Left cardiac atrium (tissue), 4 donors: ENCODE measurements around the gene SIGLECL1. TPM values are rescaled to one million over a fixed set of nuclear protein-coding genes. Genes with fewer than 3 reads are reported as not detected.
A peak's percentile ranks its signal among the peaks of the same experiment; 100 is the strongest.

ENCODE experiments used
- ATAC-seq, 2 donors: fragments of 200-7000 bp; cut with Tn5 transposase; one replicate each; pipeline ENCODE4 v1.9.1; 2020; ENCODE audit warnings: mild to moderate bottlenecking in 2 of 2, moderate library complexity in 2 of 2
- DNase-seq: peaks from one replicate; pipeline ENCODE4 v3.0.0-alpha.2; 2020
- intact Hi-C, 2 donors: fragments of 100-400 bp; cut with DNase I; formaldehyde crosslinking; loops; one replicate each; pipeline versions ENCODE4 v1.14.1 to v1.15.1; 2022 to 2023
- total RNA-seq, 2 donors: library from RNA; stranded (reverse); fragmentation: NEBNext Ultra II Directional; extraction: Animal tissue kit (Norgen Biotek cat#: 25700); gene quantifications; one replicate each; pipeline ENCODE4 v1.2.1, GENCODE V29; 2021
- donor health status: DM: no; HTN: yes; CAD: no.
- donor health status: DM: no; HTN: yes; CAD: no; lungs with severe emphysema.
- donor health status: DM: yes; HTN: yes; CAD: no.
- donor health status: Dilated cardiomyopathy.

SIGLECL1 gene
- total RNA-seq, 2 donors from 2014 or later: not detected

- intact Hi-C loops: no loop called here
- ATAC-seq: no peak
- DNase-seq: no peak
Measured at GRCh38 chr19:51247972-51248590, 2.8 kb upstream of the SIGLECL1 start.

- ATAC-seq (no peak), DNase-seq (no peak)
- intact Hi-C loops: no loop called here
Measured at GRCh38 chr19:51251468-51251820, 564 bp downstream of the SIGLECL1 start.

DNA sequence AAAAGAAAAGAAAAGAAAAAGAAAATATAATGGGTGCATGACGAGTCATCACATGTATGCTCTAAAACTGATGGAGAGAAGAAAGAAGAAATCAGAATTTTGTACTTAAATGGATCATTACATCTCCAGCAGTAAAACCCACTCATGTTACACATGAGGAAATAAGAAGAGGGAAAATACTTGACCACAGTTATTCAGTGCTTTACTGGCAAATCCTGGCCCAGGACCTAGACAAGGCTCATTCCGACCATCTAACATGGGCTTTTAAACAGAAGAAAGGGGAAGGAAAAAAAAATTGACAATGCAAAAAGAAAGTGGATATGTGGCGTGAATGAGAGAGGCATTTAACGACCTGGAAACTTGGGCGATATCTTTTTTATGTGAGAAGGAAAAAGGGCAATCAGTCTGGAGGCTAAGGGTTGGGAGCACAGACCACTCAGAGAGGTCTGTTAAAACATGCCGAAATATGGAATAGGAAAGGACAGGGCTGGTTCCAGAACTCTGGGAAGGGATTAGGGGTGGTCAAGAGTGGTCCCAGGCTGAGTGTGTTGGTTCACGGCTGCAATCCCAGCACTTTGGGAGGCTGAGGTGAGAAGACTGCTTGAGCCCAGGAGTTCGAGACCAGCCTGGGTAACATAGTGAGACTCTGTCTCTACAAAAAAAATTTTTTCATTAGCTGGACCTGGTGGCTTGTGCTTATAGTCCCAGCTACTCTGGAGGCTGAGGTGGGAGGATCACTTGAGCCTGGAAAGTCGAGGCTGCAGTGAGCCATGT, 1.6 kb downstream of the SIGLECL1 start:
- no peak for ATAC-seq

GRCh38 chr19:51253088-51253806, 2.4 kb downstream of the SIGLECL1 start:
- ATAC-seq (no peak), DNase-seq (no peak)
- intact Hi-C loops: no loop called here

More for the DNA sequence above, 1.6 kb downstream of the SIGLECL1 start:
- no peak for DNase-seq
- intact Hi-C loops: no loop called here

GRCh38 chr19:51256155-51256625, 5.3 kb downstream of the SIGLECL1 start:
- no peak for ATAC-seq
- intact Hi-C loops: no loop called here
- no peak for DNase-seq

GRCh38 chr19:51257471-51257870, 6.6 kb downstream of the SIGLECL1 start:
- intact Hi-C loops: no loop called here
- DNase-seq (no peak), ATAC-seq (no peak)

DNA sequence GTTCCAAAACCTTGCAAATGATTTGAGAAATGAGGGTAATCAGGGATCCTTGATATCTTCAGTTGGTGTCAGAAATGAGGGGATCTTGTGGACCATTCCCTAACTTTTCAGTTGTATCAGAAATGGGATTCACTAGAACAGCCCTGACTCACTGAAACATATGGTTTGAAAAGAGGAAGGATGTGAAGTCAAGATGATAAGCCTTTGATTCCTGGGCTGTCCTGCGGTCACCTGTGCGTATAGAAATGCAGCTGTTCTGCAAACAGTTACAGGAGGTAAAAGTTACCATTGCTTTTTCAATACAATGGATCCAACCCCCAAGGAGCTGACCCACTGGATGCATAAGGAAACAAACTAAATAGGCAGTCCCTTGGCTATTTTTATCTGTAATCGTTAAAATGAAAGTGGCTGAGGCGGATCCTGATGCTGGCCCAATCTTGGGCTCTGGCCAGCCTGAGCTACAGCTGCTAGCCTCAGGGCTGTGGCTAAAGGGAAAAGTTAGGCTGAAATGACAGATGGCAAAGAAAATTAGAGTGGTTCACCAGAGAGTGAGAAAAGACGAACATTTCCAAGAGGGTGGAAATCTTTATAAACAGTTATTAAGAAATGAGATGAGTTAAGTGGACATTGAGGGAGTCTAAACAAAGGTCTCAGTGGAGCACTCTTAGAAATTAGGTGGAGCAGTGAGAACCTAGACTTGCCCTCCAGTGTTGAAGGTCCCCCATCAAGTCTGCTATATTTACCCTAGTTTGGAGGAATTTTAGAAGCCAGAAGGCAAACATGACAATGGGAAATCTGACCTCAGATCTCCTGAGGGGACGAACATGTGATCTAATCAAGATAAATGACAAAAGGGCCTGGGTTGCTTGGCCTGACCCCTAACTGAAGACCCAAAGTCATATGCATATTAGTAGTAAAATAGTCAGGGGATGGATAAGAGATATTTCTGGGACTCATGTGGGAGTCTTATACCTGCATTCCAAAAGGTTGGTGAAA, 7.6 kb downstream of the SIGLECL1 start:
- DNase-seq (no peak), ATAC-seq (no peak)
- intact Hi-C loops: loop anchor here in 1 of 2 donors (2.0 kb wide), 1 partner anchor 32 kb away; no protein-coding TSS in a partner anchor

DNA sequence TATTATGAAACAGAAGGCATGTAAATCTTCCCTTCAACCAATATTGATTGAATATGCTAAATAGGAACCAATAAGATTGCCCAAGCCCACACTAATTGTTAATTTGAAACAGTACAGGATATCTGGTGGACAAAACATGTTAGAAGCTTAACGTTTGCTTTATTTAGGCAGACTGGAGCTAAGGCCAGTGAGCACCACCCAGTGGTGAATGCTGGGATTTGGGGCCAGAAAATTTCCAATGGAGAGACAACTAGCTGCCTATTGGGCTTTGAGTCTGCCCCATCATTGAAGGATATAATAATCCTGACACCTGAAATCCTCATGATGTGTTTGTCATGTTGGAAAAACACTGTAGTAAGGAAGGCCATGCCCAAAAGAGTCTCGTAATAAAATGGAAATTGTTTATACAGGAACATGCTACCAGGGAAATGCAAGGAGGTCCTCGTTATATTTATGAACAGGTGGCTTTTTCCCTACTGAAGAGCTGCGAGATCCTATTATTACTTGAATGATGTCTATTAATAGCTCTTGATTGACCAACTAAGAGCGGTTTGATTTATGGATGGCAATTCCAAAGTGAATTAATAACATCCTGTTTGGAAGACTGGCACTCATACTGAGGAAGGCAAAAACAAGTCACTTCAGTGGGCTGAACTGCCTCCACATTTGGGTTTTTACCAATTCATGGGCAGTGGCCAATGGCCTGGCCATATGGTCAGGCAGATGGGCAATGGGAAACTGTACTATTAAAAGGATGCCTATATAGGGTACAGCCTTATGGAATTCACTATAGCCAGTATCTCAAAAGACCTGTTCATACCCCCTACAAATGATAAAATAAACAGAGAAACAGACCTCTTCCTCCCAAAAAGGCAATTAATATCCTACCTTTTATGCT, 8.7 kb downstream of the SIGLECL1 start:
- no peak for DNase-seq
- intact Hi-C loops: loop anchor here in 1 of 2 donors (2.0 kb wide), 1 partner anchor 31 kb away; no protein-coding TSS in a partner anchor
- ATAC-seq: peak in 1 of 2 donors; percentile 47

- intact Hi-C loops: no loop called here
- DNase-seq (no peak), ATAC-seq (no peak)
Measured at GRCh38 chr19:51263808-51264207, 12.9 kb downstream of the SIGLECL1 start.

DNA sequence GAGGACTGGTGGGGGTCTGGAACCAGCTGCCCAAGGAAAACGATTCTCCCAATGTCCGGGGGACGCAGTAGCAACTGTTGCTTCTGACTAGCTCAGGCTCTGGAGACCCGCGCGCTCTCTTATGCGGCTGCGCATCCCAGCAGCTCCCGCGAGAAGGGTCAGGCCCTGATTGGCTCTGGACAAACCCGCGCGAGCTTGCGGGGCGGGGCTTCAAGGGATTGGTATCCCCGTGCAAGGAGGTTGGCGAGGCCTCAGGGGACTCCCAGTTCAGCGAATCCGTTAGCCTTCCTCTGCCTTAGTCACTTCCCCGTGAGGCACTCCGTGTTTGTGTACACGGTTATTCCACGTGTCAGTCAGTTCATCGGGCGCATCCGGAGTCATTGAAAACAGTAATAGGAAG, 20.2 kb downstream of the SIGLECL1 start:
- intact Hi-C loops: no loop called here
- ATAC-seq: no peak
- DNase-seq: no peak

- DNase-seq (no peak), ATAC-seq (no peak)
- intact Hi-C loops: no loop called here
Measured at GRCh38 chr19:51272183-51272810, 21.4 kb downstream of the SIGLECL1 start.

- ATAC-seq: no peak
- intact Hi-C loops: no loop called here
Measured at GRCh38 chr19:51274049-51274770, 23.3 kb downstream of the SIGLECL1 start.

DNA sequence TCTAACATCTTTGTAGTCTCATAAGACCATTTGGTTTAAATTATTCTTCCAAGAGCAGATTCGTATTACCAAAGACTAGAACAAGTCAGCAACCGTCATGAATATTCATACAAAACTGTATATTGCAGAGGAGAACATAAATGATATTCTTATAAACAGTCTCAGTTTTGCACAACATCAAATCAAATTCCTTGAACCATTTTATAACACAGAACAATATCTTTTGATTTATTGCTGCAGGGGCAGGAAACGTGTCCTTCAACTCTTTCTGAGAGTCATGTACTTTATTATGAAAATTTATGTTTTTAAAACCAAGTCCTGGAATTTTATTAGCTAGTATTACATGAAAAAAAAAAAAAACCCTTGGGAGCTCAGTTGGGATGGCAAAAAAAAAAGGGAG, 26.2 kb downstream of the SIGLECL1 start:
- ATAC-seq (no peak), DNase-seq (no peak)
- intact Hi-C loops: no loop called here

More at GRCh38 chr19:51274049-51274770, 23.3 kb downstream of the SIGLECL1 start:
- no peak for DNase-seq

GRCh38 chr19:51282335-51282734, 31.5 kb downstream of the SIGLECL1 start:
- DNase-seq (no peak), ATAC-seq (no peak)
- intact Hi-C loops: no loop called here

DNA sequence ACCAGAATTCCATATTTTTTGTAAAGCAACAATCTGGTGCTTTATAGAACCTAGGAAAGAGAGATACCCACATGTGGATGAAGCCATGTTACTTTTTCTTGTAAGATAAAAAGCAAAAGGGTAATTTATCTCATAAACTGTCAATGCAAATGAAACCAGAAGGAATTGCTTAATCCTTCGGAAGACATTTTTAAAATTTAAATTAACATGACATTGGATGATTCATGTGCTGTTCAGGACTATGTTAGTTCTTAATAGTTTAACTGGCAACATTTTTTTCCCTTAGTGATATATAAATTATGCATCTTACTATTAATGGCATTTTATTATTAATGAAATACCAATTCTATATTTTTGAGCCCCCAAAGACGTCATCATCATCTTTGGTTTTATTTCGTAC, 34.8 kb downstream of the SIGLECL1 start:
- intact Hi-C loops: no loop called here
- ATAC-seq (no peak), DNase-seq (no peak)

GRCh38 chr19:51289635-51290034, 38.8 kb downstream of the SIGLECL1 start:
- intact Hi-C loops: loop anchor here in 1 of 2 donors (2.0 kb wide), 1 partner anchor 31 kb away; no protein-coding TSS in a partner anchor
- ATAC-seq: no peak
- no peak for DNase-seq

GRCh38 chr19:51292971-51293370, 42.1 kb downstream of the SIGLECL1 start:
- no peak for DNase-seq
- no peak for ATAC-seq
- intact Hi-C loops: no loop called here
